GM12864 (cell line): ENCODE data around the gene TRABD.

ENCODE experiments used
- DNase-seq: peaks from one replicate; pipeline ENCODE4 v3.0.0-alpha.2; 2011; ENCODE audit warnings: low read depth
- H3K4me3 ChIP-seq: 2 replicates; pipeline ENCODE4 v1.5.1; 2011; ENCODE audit warnings: mild to moderate bottlenecking, low read depth, low read length, control low read depth
- CTCF ChIP-seq: IDR thresholded peaks from 2 replicates; pipeline ENCODE4 v1.5.1; 2011; ENCODE audit warnings: low read depth, mild to moderate bottlenecking, moderate library complexity, low read length, control low read depth, inconsistent platforms; ENCODE audit errors: missing control alignments

TRABD gene

GRCh38 chr22:50148166-50148500 lies 37.6 kb upstream of the TRABD start:
- no peak overlapping the region for H3K4me3 ChIP-seq
- DNase-seq: no peak
- TF ChIP-seq CTCF: no peak

- TF ChIP-seq CTCF: peak; percentile 99
- DNase-seq: peak; percentile 31
Observed at GRCh38 chr22:50148991-50149721, 36.6 kb upstream of the TRABD start.

GRCh38 chr22:50150161-50151129 lies 35.3 kb upstream of the TRABD start:
- TF ChIP-seq CTCF: no peak
- no peak for DNase-seq
- no peak overlapping the region for H3K4me3 ChIP-seq

More at GRCh38 chr22:50148991-50149721, 36.6 kb upstream of the TRABD start:
- no peak overlapping the region for H3K4me3 ChIP-seq

GRCh38 chr22:50151571-50152537 lies 33.9 kb upstream of the TRABD start:
- TF ChIP-seq CTCF: no peak
- DNase-seq: no peak
- H3K4me3 ChIP-seq: no peak overlapping the region

- no peak for DNase-seq
- no peak for TF ChIP-seq CTCF
- H3K4me3 ChIP-seq: no peak overlapping the region
Observed at GRCh38 chr22:50153056-50153755, 32.5 kb upstream of the TRABD start.

GRCh38 chr22:50153756-50154140 lies 32.0 kb upstream of the TRABD start:
- H3K4me3 ChIP-seq: no peak overlapping the region
- DNase-seq: no peak
- no peak for TF ChIP-seq CTCF
